ENCODE measurements around the gene RCAN1. TPM values are rescaled to one million over a fixed set of nuclear protein-coding genes. Genes with fewer than 3 reads are reported as not detected.

Gene RCAN1
- total RNA-seq, 1 experiment from 2014 or later: 9.7 TPM

- H3K9me2 ChIP-seq (ENCODE audit: insufficient read depth): no peaks in the 10 kb centered on the region
- no peaks in the 10 kb centered on the region for H3K9me3 ChIP-seq (ENCODE audit: control insufficient read depth in 1 of 2, insufficient read depth in 1 of 2, low read depth in 1 of 2, low read length in 2 of 2)
- no peak for ATAC-seq
- H3K27ac ChIP-seq (ENCODE audit: low read depth, low read length): no peak overlapping the region
- no TSS peak for BruUV-seq (replicated peaks)
- no peak overlapping the region for H3K9ac ChIP-seq (ENCODE audit: low read length)
- H4K20me1 ChIP-seq (ENCODE audit: insufficient read depth): no peaks in the 10 kb centered on the region
- H3K4me3 ChIP-seq (replicated peaks in 1 of 2; ENCODE audit: low read depth in 1 of 2, low read length in 2 of 2): no peak overlapping the region
- H2AFZ ChIP-seq (ENCODE audit: low read depth, low read length, poor library complexity, severe bottlenecking): no peak overlapping the region
- H3K4me1 ChIP-seq (ENCODE audit: control insufficient read depth in 1 of 2, insufficient read depth in 2 of 2, low read length in 2 of 2): peaks cover 17 to 31% of the 10 kb centered on the region in 2 experiments
- ChIA-PET POLR2A (no interaction called here), CTCF (interaction anchor here (1.2 to 1.7 kb wide), 2 partner anchors 9 to 11 kb away, joined by 3 to 6 read pairs; no protein-coding TSS in a partner anchor), RAD21 (ENCODE audit: low non-redundant PET in 1 of 2, low total read pairs in 2 of 2, uncharacterized antibody in 2 of 2, unreplicated experiment in 2 of 2) (no interaction called here)
- no peaks in the 10 kb centered on the region for H3K27me3 ChIP-seq (ENCODE audit: insufficient read depth, low read length)
- no peak for TF ChIP-seq SP1 (IDR thresholded peaks at IDR 0.05; ENCODE audit: low read depth)
- TF ChIP-seq CBX3 (IDR thresholded peaks at IDR 0.05; ENCODE audit: low read depth): no peak
- no peak for TF ChIP-seq POLR2A (IDR thresholded peaks at IDR 0.05; ENCODE audit: borderline replicate concordance, extremely low read depth, insufficient read depth, insufficient read length)
- TF ChIP-seq FOSL1 (IDR thresholded peaks at IDR 0.05; ENCODE audit: low read depth): no peak
- TF ChIP-seq POLR2AphosphoS5 (IDR thresholded peaks at IDR 0.05; ENCODE audit: low read depth, low read length): no peak
- no peak for TF ChIP-seq ZBTB33 (IDR thresholded peaks at IDR 0.05; ENCODE audit: extremely low read depth, insufficient replicate concordance, low read length)
- no peak for TF ChIP-seq ZFX (IDR thresholded peaks at IDR 0.05)
- TF ChIP-seq EGR1 (IDR thresholded peaks at IDR 0.05; ENCODE audit: low read depth): no peak
- no peak for TF ChIP-seq YY1 (IDR thresholded peaks at IDR 0.05; ENCODE audit: extremely low read depth, insufficient replicate concordance, low read depth, low read length)
- TF ChIP-seq REST (IDR thresholded peaks at IDR 0.05; ENCODE audit: low read depth): no peak
- TF ChIP-seq CEBPB (IDR thresholded peaks at IDR 0.05; ENCODE audit: low read depth): no peak
- no peak for TF ChIP-seq RAD21 (IDR thresholded peaks at IDR 0.05; ENCODE audit: low read depth)
- TF ChIP-seq SIN3A (IDR thresholded peaks at IDR 0.05; ENCODE audit: low read depth): no peak
- no peak for TF ChIP-seq ELF1 (IDR thresholded peaks at IDR 0.05; ENCODE audit: borderline replicate concordance, low read depth)
- TF ChIP-seq TCF7L2 (IDR thresholded peaks at IDR 0.05; ENCODE audit: borderline replicate concordance, extremely low read depth, insufficient read depth, insufficient read length): no peak
- TF ChIP-seq ZNF274 (IDR thresholded peaks at IDR 0.05; ENCODE audit: low read depth, low read length): no peak
- TF ChIP-seq MAX (IDR thresholded peaks at IDR 0.05): no peak
- no peak for TF ChIP-seq EZH2 (IDR thresholded peaks at IDR 0.05)
- no peak for TF ChIP-seq EZH2phosphoT487 (IDR thresholded peaks at IDR 0.05; ENCODE audit: borderline replicate concordance)
- TF ChIP-seq SRF (IDR thresholded peaks at IDR 0.05; ENCODE audit: low read depth): no peak
- intact Hi-C loops (cut with micrococcal nuclease): no loop called here
- no peak for DNase-seq (ENCODE audit: low read depth, low spot score)
- no peaks in the 10 kb centered on the region for H3K79me2 ChIP-seq (ENCODE audit: insufficient read depth, low read length)
- no peaks in the 10 kb centered on the region for H3K36me3 ChIP-seq (ENCODE audit: control insufficient read depth in 1 of 2, insufficient read depth in 2 of 2, low read length in 2 of 2)
- H3K4me2 ChIP-seq (ENCODE audit: low read length): no peak overlapping the region
These were observed 71.9 kb downstream of the RCAN1 start for GRCh38 chr21:34543017-34543416.
